SH-SY5Y (cell line): ENCODE measurements around the gene EAF1.

Experiments
- GATA2 ChIP-seq: IDR thresholded peaks from 2 replicates; pipeline ENCODE4 v1.6.1; 2011; ENCODE audit warnings: mild to moderate bottlenecking, low read depth, low read length
- GATA3 ChIP-seq: IDR thresholded peaks from 2 replicates; pipeline ENCODE4 v1.6.1; 2011; ENCODE audit warnings: low read depth, mild to moderate bottlenecking, low read length, moderate library complexity

GRCh38 chr3:15486979-15487378 lies 59.6 kb downstream of the EAF1 start:
- TF ChIP-seq GATA2 (no peak), GATA3 (no peak)
